Mesodermal cell (in vitro differentiated cells): ENCODE measurements around the gene LGI4.
A peak's percentile ranks its signal among the peaks of the same experiment; 100 is the strongest.

Experiments
- H3K27ac ChIP-seq: 2 replicates; pipeline ENCODE4 v1.7.0; 2013; ENCODE audit warnings: mild to moderate bottlenecking, low read depth, low read length, moderate library complexity; ENCODE audit not compliant: severe bottlenecking
- H3K36me3 ChIP-seq: 2 replicates; pipeline ENCODE4 v1.7.1; 2013; ENCODE audit warnings: mild to moderate bottlenecking, low read length, moderate library complexity; ENCODE audit not compliant: control insufficient read depth, insufficient read depth
- H3K4me1 ChIP-seq: one replicate; pipeline ENCODE4 v1.7.1; 2013; ENCODE audit warnings: mild to moderate bottlenecking, low read length; ENCODE audit not compliant: insufficient read depth, control insufficient read depth, poor library complexity, severe bottlenecking
- H3K4me3 ChIP-seq: 2 replicates; pipeline ENCODE4 v1.7.0; 2013; ENCODE audit warnings: low read length, control low read depth, mild to moderate bottlenecking; ENCODE audit not compliant: insufficient read depth, poor library complexity, severe bottlenecking; ENCODE audit errors: extremely low read depth
- H3K9me3 ChIP-seq: 2 replicates; pipeline ENCODE4 v1.7.1; 2013; ENCODE audit warnings: mild to moderate bottlenecking, low read length, moderate library complexity; ENCODE audit not compliant: control insufficient read depth
- WGBS, 2 experiments: methylation state at CpG; one replicate each; pipeline ENCODE4 v1.1.5; 2013; ENCODE audit warnings: missing lambda C conversion rate in 2 of 2; ENCODE audit not compliant: insufficient coverage in 2 of 2; 5-methylcytosine and 5-hydroxymethylcytosine counted together

The LGI4 gene

DNA sequence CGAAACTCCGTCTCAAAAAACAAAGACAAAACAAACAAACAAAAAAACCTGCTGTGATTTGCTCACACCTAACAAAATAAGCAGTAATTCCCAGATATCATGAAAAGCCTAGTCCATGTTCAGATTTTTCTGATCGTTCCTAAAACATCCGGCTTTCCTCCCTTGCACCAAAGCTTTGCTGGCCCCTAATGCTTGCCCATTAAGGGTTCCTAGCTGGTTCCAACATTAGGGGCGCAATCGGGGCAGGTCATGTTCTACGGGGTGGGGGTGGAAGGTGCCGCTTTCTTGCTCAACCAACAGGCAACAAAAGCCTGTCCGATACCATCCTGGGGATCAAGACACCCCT lies 44.7 kb downstream of the LGI4 start:
- H3K4me1 ChIP-seq, result peaks cover 12% of the 10 kb centered on the region
- 82 to 85% methylated on average over 7 to 9 of the region's 9 CpGs for WGBS, 2 experiments
- no peaks in the 10 kb centered on the region for H3K9me3 ChIP-seq
- H3K36me3 ChIP-seq, result no peaks in the 10 kb centered on the region
- no peak overlapping the region for H3K4me3 ChIP-seq
- H3K27ac ChIP-seq, result no peak overlapping the region

DNA sequence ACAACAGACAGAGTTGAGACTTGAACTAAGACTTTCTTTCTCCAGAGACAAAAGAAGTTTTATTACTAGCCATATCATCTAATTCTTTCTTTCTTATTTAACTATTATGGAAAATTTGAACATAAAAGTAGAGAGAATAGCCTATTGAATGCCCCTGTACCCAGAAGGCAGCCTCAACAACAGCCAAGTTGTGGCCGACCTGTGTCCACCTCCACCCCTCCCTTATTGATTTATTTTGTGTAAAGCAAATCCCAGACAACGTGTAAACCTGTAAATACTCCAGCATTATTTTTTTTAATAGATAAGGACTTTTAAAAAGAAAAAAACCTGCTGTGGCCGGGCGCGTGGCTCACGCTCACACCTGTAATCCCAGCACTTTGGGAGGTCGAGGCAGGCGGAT lies 45.3 kb downstream of the LGI4 start:
- 91 to 100% methylated on average over 4 to 6 of the region's 8 CpGs for WGBS, 2 experiments
- H3K9me3 ChIP-seq, result no peaks in the 10 kb centered on the region
- H3K27ac ChIP-seq, result no peak overlapping the region
- H3K36me3 ChIP-seq, result no peaks in the 10 kb centered on the region
- no peak overlapping the region for H3K4me3 ChIP-seq
- peaks cover 12% of the 10 kb centered on the region for H3K4me1 ChIP-seq

DNA sequence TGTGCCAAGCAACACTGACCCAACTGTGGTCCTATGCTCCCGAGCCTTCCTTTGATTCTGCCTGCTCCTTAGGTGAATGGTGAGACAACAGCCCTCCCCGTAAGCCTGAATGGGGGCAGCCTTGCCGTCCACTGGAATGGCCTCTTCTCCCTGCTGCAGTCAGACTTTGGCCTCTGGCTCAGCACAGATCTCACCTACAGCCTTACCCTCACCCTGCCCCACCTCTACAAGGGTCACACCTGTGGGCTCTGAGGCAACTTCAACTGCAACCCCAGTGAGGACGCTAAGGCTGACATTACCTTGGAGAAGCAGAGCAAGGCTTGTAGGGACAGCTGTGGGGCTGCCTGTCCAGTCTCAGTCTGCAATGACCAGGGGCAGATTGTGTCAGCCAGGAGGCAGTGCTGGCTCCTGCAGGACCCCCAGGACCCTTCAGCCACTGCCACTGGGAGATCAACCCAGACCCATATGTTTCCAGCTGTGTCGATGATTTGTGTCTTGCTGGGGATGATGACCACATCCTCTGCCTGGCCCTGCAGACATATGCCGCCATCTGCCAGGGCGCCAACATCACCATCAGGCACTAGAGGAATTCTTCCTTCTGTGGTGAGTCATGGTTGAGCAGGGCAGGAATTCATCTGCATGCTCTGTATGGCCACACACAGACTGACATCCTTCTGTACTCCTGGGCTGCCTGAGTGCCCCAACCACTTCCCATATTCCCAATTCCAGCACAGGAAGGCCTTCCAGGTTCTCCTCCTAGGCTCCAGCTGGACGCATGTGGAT lies 46.5 kb downstream of the LGI4 start:
- H3K4me1 ChIP-seq, result peaks cover 12% of the 10 kb centered on the region
- peak overlapping the region; percentile 13 for H3K27ac ChIP-seq
- H3K4me3 ChIP-seq, result no peak overlapping the region
- 82 to 94% methylated on average over 5 to 6 of the region's 8 CpGs for WGBS, 2 experiments
- H3K9me3 ChIP-seq, result no peaks in the 10 kb centered on the region
- no peaks in the 10 kb centered on the region for H3K36me3 ChIP-seq

DNA sequence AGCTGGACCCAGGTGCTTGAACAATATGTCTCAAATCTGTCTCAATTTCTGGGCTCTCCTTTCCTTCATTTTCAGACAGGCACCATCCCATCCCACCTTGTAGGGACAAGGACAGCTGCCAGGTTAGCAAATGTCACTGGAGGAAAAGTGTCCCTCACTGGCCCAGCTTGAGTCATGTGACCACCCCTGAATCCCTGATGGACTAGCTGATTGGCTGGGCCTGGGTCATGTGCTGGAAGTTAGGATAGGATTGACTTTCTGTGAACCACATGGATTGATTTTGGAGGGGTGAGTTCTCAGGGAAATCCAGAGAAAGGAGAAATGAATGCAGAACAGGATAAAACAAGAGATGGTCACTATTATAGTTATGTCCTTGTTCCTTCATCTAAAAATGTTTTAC lies 47.5 kb downstream of the LGI4 start:
- Histone ChIP-seq H3K36me3 (no peaks in the 10 kb centered on the region), H3K4me3 (no peak overlapping the region), H3K9me3 (peaks cover 2% of the 10 kb centered on the region), H3K27ac (no peak overlapping the region), H3K4me1 (peaks cover 12% of the 10 kb centered on the region)

DNA sequence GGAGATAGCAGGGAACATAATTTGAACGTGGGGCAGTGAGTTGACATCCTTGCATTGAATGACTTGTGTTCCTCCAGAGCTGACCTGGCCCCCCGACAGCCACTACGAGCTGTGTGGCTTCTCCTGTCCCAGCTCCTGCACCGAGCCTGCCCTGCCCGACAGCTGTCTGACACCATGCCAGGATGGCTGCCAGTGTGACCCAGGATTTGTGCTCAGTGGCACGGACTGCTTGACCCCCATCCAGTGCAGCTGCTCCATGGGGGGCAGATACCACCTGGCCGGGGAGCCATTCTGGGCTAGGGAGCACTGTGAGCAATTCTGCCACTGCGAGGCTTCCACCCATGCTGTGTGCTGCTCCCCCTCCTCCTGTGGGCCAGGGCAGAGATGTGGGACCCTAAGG lies 48.4 kb downstream of the LGI4 start:
- peaks cover 12% of the 10 kb centered on the region for H3K4me1 ChIP-seq
- no peak overlapping the region for H3K4me3 ChIP-seq
- H3K36me3 ChIP-seq, result no peaks in the 10 kb centered on the region
- peaks cover 5% of the 10 kb centered on the region for H3K9me3 ChIP-seq
- no peak overlapping the region for H3K27ac ChIP-seq
- 88% methylated on average over 7 to 8 of the region's 8 CpGs for WGBS, 2 experiments

DNA sequence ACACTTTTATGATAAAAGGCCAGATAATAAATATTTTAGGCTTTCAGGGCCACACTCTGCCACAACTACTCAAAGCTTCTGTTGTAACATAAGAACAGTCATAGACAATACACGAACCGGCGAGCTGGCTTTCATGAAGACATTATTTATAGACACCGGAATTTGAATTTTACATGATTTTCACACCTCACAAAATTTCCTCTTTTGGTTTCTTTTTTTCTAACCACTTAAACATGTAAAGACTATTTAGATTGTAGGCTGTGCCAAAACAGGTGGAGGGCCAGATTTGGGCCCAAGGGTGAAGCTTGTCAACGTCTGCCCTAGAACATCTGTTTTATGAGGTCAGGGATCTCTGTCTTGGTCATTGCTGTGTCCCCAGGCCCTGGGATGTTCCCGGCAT lies 48.9 kb downstream of the LGI4 start:
- H3K4me3 ChIP-seq, result no peak overlapping the region
- peaks cover 12% of the 10 kb centered on the region for H3K4me1 ChIP-seq
- H3K36me3 ChIP-seq, result no peaks in the 10 kb centered on the region
- 68 to 83% methylated on average over 3 to 5 of the region's 6 CpGs for WGBS, 2 experiments
- H3K9me3 ChIP-seq, result peaks cover 5% of the 10 kb centered on the region
- H3K27ac ChIP-seq, result no peak overlapping the region

DNA sequence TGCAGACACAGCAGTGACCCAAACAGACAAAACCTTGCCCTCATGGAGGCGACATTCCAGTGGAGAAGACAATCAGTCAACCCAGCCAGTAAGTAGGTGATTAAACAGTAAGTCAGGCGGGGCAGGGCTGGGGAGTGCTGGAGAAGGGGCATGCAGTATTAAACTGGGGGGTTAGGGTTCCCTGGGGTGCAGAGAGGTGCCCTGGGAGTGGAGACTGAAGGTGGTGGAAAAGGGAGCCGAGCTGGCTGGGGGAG lies 50.4 kb downstream of the LGI4 start:
- no peaks in the 10 kb centered on the region for H3K36me3 ChIP-seq
- peaks cover 12% of the 10 kb centered on the region for H3K4me1 ChIP-seq
- no peak overlapping the region for H3K27ac ChIP-seq
- H3K4me3 ChIP-seq, result no peak overlapping the region
- WGBS, 2 experiments, result 70 to 91% methylated on average over 2 to 3 of the region's 3 CpGs
- peaks cover 5% of the 10 kb centered on the region for H3K9me3 ChIP-seq

DNA sequence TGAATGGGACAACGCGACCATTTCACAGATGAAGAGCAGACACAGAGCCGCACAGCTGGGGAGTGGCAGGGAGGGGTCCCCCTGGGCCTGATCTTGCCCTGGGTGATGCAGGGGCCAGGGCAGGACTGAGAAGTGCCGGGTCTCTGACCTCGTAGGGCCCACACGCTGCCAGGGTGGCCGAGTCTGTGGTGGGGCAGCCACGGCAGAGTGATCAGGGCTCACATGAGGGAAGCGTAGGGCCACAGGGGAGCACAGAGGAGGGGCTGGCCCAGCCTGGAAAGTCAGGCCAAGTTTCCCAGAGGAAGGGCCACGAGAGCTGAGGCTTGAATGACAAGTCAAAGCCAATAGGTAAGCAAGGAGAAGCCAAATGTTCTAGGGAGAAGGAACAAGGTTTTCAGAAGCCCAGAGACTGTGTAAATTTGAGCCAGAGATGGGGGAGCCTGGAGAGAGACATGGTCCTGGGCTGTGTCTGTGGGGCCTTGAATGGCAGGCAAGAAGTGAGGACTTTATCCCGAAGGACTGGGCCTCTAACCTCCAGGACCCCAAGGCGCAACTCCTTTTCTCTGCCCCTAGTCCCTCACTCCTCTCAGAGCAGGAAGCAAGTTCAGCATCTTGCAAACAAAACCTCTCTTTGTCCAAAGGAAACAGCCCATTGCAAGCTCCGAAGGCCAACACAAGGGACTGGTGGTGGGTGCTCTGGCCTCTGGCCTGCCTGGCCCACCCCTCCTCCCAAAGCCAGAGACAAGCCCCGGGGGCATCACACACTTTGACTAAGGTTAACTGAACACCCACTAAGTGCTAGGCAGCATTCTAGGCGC lies 51.0 kb downstream of the LGI4 start:
- H3K4me1 ChIP-seq, result peaks cover 10% of the 10 kb centered on the region
- H3K36me3 ChIP-seq, result no peaks in the 10 kb centered on the region
- H3K27ac ChIP-seq, result no peak overlapping the region
- H3K4me3 ChIP-seq, result no peak overlapping the region
- WGBS, 2 experiments, result 87 to 89% methylated on average over 13 to 15 of the region's 15 CpGs
- H3K9me3 ChIP-seq, result peaks cover 5% of the 10 kb centered on the region

DNA sequence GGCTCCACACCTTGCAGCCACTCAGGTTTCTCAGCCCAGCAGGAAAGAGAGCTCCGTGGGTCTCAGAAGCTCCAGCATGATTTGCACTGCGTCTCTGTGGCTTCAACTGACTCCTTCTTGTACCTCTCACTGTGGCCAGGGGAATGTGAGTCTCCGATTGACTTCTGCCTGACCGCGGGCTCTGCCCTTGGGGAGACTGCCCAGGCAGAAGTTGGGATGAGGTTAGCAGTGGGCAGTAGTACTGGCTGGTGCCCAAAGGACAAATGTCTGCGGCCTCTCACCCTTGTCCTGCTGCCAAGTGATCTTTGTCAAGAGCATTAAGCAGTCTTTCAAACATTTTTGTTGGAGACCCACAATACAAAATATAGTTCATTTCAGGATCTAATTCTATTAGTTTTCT lies 53.7 kb downstream of the LGI4 start:
- WGBS, 2 experiments, result 81 to 90% methylated on average over 2 to 4 of the region's 6 CpGs
- Histone ChIP-seq H3K27ac (no peak overlapping the region), H3K4me3 (no peak overlapping the region), H3K9me3 (peaks cover 5% of the 10 kb centered on the region), H3K36me3 (no peaks in the 10 kb centered on the region), H3K4me1 (no peaks in the 10 kb centered on the region)

DNA sequence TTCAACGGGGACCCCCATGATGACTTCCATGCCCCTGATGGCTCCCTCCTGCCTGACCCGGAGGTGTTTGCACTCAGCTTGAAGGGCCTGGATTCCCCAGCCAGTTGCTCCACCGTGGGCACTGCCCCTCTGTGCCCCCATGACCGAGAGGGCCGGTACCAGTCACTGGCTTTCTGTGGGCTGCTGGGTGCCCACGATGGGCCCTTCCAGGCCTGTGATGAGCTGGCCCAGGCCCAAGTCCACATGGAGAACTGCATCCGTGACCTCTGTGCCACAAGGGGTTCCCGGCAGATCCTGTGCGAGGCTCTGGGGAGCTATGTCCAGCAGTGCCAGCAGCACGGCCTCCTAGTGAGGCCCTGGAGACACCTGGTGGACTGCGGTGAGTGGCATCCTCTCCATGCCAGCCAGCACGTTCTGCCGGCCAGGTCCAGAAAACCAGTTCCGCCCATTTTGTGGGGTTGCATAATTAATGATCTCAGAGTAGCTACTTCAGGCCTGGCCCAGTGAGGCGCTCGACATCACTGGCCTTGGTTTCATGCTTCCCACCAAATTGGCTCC lies 54.2 kb downstream of the LGI4 start:
- WGBS, 2 experiments, result 90 to 91% methylated on average over 15 to 16 of the region's 16 CpGs
- Histone ChIP-seq H3K4me1 (no peaks in the 10 kb centered on the region), H3K4me3 (no peak overlapping the region), H3K36me3 (no peaks in the 10 kb centered on the region), H3K9me3 (peaks cover 5% of the 10 kb centered on the region), H3K27ac (no peak overlapping the region)

DNA sequence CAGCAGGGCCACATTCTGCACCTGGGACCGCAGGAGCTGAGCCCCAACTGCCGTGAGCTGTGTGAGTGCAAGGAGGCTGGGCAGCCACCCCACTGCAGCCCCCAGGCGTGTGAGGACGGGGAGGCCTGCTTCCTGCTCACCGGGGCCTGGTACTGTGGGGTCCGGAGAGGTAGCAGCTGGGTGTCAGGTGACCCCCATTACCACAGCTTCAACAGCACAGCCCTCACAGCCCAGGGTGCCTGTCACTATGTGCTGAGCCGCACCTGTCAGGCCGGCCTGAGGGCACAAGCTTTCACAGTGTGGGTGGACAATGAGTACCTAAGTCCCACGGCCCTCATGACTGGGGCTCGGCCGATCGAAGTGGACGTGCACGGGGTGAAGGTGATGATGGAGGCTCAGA lies 55.0 kb downstream of the LGI4 start:
- Histone ChIP-seq H3K36me3 (no peaks in the 10 kb centered on the region), H3K4me1 (no peaks in the 10 kb centered on the region), H3K4me3 (no peak overlapping the region), H3K27ac (no peak overlapping the region), H3K9me3 (peaks cover 5% of the 10 kb centered on the region)
- WGBS, 2 experiments, result 91 to 100% methylated on average over 9 to 10 of the region's 14 CpGs
